Effector memory CD4-positive, alpha-beta T cell (primary cell): Measurements from ENCODE around the gene GPR87.

Source experiments
- DNase-seq, 3 donors: peaks; one replicate each; pipeline ENCODE4 v3.0.0-alpha.2; 2020
- H3K27ac ChIP-seq: 2 replicates; pipeline ENCODE4 v1.7.0; 2013; ENCODE audit warnings: mild to moderate bottlenecking, low read length, moderate library complexity; ENCODE audit not compliant: insufficient read depth, poor library complexity, severe bottlenecking
- H3K27me3 ChIP-seq: replicated peaks from 2 replicates; pipeline ENCODE4 v1.7.0; 2013; ENCODE audit warnings: mild to moderate bottlenecking, low read length; ENCODE audit not compliant: insufficient read depth, control insufficient read depth, poor library complexity, severe bottlenecking
- H3K36me3 ChIP-seq: 2 replicates; pipeline ENCODE4 v1.7.0; 2013; ENCODE audit warnings: mild to moderate bottlenecking, low read length, moderate library complexity; ENCODE audit not compliant: control insufficient read depth, insufficient read depth
- H3K4me1 ChIP-seq: 2 replicates; pipeline ENCODE4 v1.7.0; 2013; ENCODE audit warnings: low read length, mild to moderate bottlenecking; ENCODE audit not compliant: control insufficient read depth, insufficient read depth, poor library complexity, severe bottlenecking
- H3K4me3 ChIP-seq: 2 replicates; pipeline ENCODE4 v1.7.0; 2013; ENCODE audit warnings: low read length, low read depth, mild to moderate bottlenecking; ENCODE audit not compliant: insufficient read depth, poor library complexity, severe bottlenecking
- H3K9me3 ChIP-seq: 2 replicates; pipeline ENCODE4 v1.7.0; 2013; ENCODE audit warnings: mild to moderate bottlenecking, low read length, moderate library complexity; ENCODE audit not compliant: control insufficient read depth

Gene GPR87

DNA sequence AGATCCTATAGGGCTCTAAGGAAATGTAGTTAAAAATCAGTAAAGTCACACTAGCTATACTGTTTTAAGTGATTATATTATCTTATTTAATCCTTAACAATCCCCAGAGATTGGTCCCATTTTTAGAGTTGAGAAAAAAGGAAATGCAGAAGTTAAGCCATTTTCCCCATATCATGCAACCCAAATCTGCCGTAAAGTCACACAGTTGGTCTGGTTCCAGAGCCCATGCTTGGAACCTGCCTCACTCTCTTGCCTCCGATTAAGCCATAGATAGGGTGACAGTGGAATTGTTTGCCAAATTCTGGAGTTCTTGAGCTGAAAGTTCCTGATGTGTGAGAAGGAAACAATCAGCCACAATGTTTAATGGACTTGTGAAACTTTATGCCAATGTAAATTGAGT is 15.1 kb upstream of the GPR87 start:
- Histone ChIP-seq H3K4me1 (no peaks in the 10 kb centered on the region), H3K36me3 (no peaks in the 10 kb centered on the region), H3K27me3 (no peaks in the 10 kb centered on the region), H3K27ac (no peak overlapping the region), H3K4me3 (no peak overlapping the region), H3K9me3 (no peaks in the 10 kb centered on the region)
- no peak for DNase-seq

DNA sequence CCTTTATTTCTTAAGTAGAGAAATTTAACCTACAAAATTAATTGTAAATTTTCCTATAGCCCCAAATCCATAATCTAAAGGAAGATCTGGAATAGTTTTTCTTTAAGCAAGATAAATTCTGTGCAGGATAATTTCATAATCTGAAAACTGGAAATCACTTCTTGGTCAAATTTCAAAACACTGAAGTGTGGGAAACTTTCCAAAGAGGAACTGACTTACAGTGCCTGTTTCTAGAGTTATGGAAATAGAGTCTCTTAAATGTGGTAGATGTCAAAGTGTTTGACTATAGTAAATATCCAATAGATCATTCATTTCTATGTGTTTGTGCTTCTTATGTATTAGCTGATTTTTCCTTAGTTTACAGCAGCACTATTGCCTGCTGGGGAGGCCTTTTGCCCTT is 14.3 kb upstream of the GPR87 start:
- Histone ChIP-seq H3K36me3 (no peaks in the 10 kb centered on the region), H3K4me3 (no peak overlapping the region), H3K9me3 (no peaks in the 10 kb centered on the region), H3K4me1 (no peaks in the 10 kb centered on the region), H3K27ac (no peak overlapping the region), H3K27me3 (no peaks in the 10 kb centered on the region)
- no peak for DNase-seq

DNA sequence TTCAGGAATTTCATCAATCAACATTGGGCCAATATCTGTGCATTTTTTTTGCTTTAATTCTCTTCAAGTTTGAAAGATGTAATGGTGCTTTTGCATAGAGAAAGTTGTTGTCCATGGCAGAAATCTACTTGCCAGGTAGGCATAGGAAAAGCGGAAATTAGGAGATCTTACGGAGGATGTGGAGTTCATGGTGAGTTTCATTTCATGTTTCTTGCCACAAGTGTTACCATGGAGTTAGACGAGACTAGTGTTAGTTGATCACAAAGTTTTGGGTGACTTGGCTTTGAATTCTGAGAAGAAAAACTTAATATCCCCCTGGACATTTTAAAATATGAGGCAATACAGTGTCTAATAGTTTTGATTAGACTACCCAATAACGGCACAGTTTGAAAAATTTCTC is 13.8 kb upstream of the GPR87 start:
- H3K4me3 ChIP-seq = no peak overlapping the region

DNA sequence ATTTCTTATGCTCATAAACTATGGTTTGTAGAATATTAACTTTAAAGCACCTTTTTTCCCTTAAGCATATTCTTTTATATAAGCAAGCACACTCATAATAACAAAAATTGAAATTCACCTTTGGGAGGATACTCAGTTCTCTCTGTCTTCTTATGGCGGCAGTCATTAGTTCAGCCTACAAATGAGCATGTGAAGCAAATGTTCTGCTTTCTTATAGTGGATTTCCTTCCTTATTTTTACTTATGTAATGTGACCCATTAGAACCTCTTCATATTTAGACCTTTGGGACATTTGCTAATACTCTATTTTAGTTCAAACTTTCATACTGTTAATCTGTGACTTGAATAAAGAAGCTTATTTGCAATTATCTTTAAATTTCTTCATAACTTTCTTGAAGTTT is 12.7 kb upstream of the GPR87 start, which contains the start of gene P2RY13:
Gene P2RY13 (minus strand): TSS at position 187 of the 400 bp plus-strand sequence. CDS start 21 bp downstream, at position 166.
- DNase-seq = no peak
- H3K27ac ChIP-seq = no peak within 1 kb of the TSS
- no peaks in the 10 kb centered on the region for H3K36me3 ChIP-seq
- H3K9me3 ChIP-seq = no peaks in the 10 kb centered on the region
- no peaks in the 10 kb centered on the region for H3K27me3 ChIP-seq
- H3K4me3 ChIP-seq = no peak within 1 kb of the TSS
- H3K4me1 ChIP-seq = no peaks in the 10 kb centered on the region

More for the DNA sequence above, 13.8 kb upstream of the GPR87 start:
- H3K4me1 ChIP-seq = no peaks in the 10 kb centered on the region
- no peaks in the 10 kb centered on the region for H3K9me3 ChIP-seq
- no peaks in the 10 kb centered on the region for H3K36me3 ChIP-seq
- no peaks in the 10 kb centered on the region for H3K27me3 ChIP-seq
- no peak for DNase-seq
- H3K27ac ChIP-seq = no peak overlapping the region

DNA sequence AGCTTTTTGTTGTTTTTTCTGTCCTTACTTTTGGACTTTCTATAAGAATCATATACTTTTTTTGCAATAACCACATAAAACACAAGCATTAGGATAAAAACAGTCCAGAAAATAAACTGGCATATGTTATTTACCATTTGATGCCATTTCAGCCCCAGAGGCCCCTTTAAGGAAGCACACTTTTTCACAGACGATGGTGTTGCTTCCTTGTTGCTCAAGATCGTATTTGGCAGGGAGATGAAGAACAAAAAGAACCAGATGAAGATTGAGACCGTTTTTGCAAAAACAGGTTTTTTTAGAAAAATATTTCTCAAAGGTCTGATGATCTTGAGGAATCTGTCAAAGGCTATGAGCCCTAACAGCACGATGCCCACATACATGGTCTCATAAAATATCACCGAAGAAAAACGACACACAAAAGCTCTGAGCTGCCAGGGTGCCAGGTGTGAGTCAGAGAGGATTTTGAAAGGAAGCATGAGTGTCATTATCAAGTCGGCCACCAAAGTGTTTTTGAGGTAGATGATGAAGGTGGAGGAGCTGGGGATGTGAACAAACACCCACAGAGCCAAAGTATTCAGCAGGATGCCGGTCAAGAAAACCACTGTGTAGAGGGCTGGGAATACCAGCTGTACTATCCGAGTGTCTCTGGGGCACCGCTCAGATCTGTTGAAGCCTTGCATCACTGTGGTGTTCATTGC is 11.8 kb upstream of the GPR87 start:
- H3K27ac ChIP-seq = no peak overlapping the region

DNA sequence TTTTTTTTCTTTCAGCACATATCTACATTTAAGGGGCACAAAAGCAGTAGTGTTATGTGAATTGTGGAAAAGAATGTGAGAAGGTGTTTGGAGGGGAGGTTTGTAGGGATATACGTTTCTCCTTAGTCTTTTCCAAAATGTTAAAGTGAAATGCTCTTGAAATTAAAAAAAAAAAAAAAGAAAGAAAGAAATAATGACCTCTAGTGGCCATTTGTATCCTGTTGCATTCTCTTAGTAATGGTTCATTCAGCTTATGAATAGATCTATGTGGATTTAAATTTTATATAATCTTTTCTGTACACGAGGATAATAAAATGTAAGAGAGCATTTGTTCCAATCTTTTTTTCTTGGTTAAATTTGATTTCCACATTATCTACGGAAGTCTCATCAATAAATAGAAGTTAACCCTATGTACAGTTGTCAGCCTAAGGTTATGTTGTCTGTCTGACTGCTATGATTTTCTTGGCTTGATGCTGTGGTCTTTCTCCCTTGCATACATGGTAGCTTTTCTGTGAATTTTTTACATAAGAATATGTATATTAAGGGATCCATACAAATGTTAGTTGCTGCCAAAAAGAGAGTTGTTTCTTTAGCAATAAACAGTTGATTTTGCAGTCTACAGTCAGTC is 11.1 kb upstream of the GPR87 start:
- no peaks in the 10 kb centered on the region for H3K9me3 ChIP-seq
- H3K4me1 ChIP-seq = no peaks in the 10 kb centered on the region
- H3K27me3 ChIP-seq = no peaks in the 10 kb centered on the region
- H3K36me3 ChIP-seq = no peaks in the 10 kb centered on the region
- H3K4me3 ChIP-seq = no peak overlapping the region
- H3K27ac ChIP-seq = no peak overlapping the region
- no peak for DNase-seq

More for the DNA sequence above, 11.8 kb upstream of the GPR87 start:
- no peak for DNase-seq
- Histone ChIP-seq H3K4me3 (no peak overlapping the region), H3K9me3 (no peaks in the 10 kb centered on the region), H3K4me1 (no peaks in the 10 kb centered on the region), H3K27me3 (no peaks in the 10 kb centered on the region), H3K36me3 (no peaks in the 10 kb centered on the region)

DNA sequence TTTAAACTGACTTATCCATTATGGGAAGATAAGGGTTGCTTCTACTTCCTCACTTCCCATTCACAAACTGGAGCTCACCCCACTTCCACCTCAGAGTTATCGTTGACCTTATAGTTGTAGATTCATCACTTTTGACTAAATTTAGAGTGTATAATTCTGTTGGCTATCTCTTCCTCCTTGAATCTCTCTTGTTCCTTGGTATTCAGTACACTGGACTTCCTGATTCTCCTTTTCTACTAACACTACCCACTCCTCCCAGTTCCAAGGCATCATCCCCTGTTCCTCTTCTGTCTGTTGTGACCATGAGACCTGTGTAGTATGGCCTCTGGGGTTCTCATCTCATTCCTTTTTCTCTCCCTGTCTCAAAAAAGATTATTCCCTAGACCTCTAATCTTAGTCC is 5.9 kb upstream of the GPR87 start:
- no peaks in the 10 kb centered on the region for H3K9me3 ChIP-seq
- no peaks in the 10 kb centered on the region for H3K4me1 ChIP-seq
- H3K27me3 ChIP-seq = no peaks in the 10 kb centered on the region
- DNase-seq = no peak
- no peak overlapping the region for H3K4me3 ChIP-seq
- H3K36me3 ChIP-seq = no peaks in the 10 kb centered on the region
- no peak overlapping the region for H3K27ac ChIP-seq

DNA sequence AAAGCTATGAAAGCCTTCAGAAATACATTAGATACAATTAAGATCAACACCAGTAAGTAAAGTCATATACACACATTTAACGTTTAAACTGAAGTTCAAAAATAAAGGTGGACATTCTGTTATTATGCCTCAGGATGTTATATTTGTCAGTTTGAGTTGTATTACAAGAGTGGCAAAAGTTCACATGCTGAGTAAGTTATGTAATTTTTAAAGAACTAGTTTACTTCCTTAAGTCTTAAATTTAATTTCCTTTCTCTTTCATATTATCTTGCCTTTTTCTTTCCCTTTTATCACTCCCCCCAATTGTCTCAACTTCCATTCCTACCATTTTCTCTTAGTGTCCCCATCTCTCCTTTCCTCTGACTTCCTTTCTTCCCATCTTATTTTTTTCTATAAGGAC is 4.9 kb upstream of the GPR87 start:
- no peak overlapping the region for H3K4me3 ChIP-seq
- no peaks in the 10 kb centered on the region for H3K36me3 ChIP-seq
- no peaks in the 10 kb centered on the region for H3K9me3 ChIP-seq
- no peak overlapping the region for H3K27ac ChIP-seq
- no peaks in the 10 kb centered on the region for H3K4me1 ChIP-seq
- DNase-seq = no peak
- H3K27me3 ChIP-seq = no peaks in the 10 kb centered on the region

DNA sequence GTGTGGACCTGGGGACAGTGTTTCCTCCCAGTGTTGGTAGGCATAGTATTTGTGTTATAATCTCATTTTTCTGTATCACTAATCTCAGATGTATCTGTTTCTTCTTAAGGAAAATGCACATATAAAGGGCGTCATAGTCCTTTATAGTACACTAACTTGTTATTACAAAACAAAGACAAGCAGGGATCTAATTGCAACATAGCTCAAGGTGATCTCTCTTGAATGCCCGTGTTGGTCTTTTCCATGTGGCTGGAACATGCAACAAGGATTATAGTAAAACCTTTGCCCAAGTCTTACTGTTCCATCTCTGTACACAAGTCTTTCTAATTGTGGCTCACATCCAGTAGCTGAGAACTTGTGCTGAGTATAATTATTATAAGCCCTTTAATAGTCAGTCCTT is 3.5 kb upstream of the GPR87 start:
- no peak overlapping the region for H3K4me3 ChIP-seq
- no peak overlapping the region for H3K27ac ChIP-seq
- H3K9me3 ChIP-seq = no peaks in the 10 kb centered on the region
- no peaks in the 10 kb centered on the region for H3K36me3 ChIP-seq
- H3K27me3 ChIP-seq = no peaks in the 10 kb centered on the region
- no peaks in the 10 kb centered on the region for H3K4me1 ChIP-seq
- no peak for DNase-seq

DNA sequence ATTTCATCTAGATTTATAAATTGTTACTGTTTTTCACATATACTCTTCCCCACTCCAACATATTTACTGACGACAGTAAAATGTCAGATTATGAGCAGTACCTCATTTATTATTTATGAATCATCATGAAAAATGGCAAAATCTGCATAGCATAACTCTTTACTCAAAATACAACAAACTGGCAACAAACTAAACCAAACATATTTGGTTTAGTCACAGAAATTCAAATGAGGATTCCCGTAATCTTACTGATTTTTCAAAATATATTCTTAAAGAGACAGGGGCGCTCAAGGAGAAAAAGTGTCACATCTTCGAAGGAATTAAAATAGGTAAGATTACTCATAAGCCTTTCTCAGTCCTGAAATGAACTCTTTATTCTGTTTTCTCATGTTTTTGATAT is 3.0 kb upstream of the GPR87 start:
- Histone ChIP-seq H3K36me3 (no peaks in the 10 kb centered on the region), H3K27ac (no peak overlapping the region), H3K4me1 (no peaks in the 10 kb centered on the region), H3K4me3 (no peak overlapping the region), H3K9me3 (no peaks in the 10 kb centered on the region), H3K27me3 (no peaks in the 10 kb centered on the region)
- DNase-seq = no peak
